Neural cell (in vitro differentiated cells): ENCODE data around the gene FGG. TPM values are rescaled to one million over a fixed set of nuclear protein-coding genes. Genes with fewer than 3 reads are reported as not detected.
"Not testable (repeated sequence)": the region's sequence is repeated elsewhere in the genome, so short reads cannot be mapped to it uniquely, and the experiment has no call there.

Experiments
- H2AFZ ChIP-seq: fragments of 200-600, 300-800 bp; sonication (generic), shearing (Covaris generic); 2 replicates; pipeline ENCODE4 v1.6.0; 2014; ENCODE audit warnings: low read depth, mild to moderate bottlenecking, antibody characterized with exemption, low read length, moderate library complexity
- H3F3A ChIP-seq: fragments of 200-600 bp; shearing (Covaris generic); 2 replicates; pipeline ENCODE4 v1.6.1; 2016; ENCODE audit warnings: mild to moderate bottlenecking, moderate library complexity, mixed read lengths, antibody characterized with exemption, low read length; ENCODE audit not compliant: insufficient read depth, poor library complexity, severe bottlenecking
- H3K27ac ChIP-seq: fragments of 200-600, 300-800 bp; sonication (generic), shearing (Covaris generic); 2 replicates; pipeline ENCODE4 v1.5.1; 2014; ENCODE audit warnings: mild to moderate bottlenecking, low read length, moderate library complexity
- H3K27me3 ChIP-seq: fragments of 300-800, 200-600 bp; sonication (generic), shearing (Covaris generic); 2 replicates; pipeline ENCODE4 v1.6.0; 2014; ENCODE audit warnings: mild to moderate bottlenecking, low read depth, low read length, moderate library complexity; ENCODE audit not compliant: insufficient read depth
- H3K36me3 ChIP-seq: fragments of 300-800, 200-600 bp; sonication (generic), shearing (Covaris generic); 2 replicates; pipeline ENCODE4 v1.5.1; 2014; ENCODE audit warnings: mild to moderate bottlenecking, antibody characterized with exemption, low read length, moderate library complexity; ENCODE audit not compliant: insufficient read depth
- H3K4me2 ChIP-seq: fragments of 300-800, 200-600 bp; sonication (generic), shearing (Covaris generic); 2 replicates; pipeline ENCODE4 v1.6.0; 2014; ENCODE audit warnings: mild to moderate bottlenecking, low read length
- H3K4me3 ChIP-seq: fragments of 300-800, 200-600 bp; sonication (generic), shearing (Covaris generic); 2 replicates; pipeline ENCODE4 v1.5.1; 2014; ENCODE audit warnings: mild to moderate bottlenecking, low read length, moderate library complexity
- H3K79me2 ChIP-seq: fragments of 200-600 bp; shearing (Covaris generic); replicated peaks from 2 replicates; pipeline ENCODE4 v1.6.0; 2014; ENCODE audit warnings: mild to moderate bottlenecking, low read length, moderate library complexity; ENCODE audit not compliant: insufficient read depth
- H3K9ac ChIP-seq: fragments of 300-800, 200-600 bp; sonication (generic), shearing (Covaris generic); 2 replicates; pipeline ENCODE4 v1.6.1; 2016; ENCODE audit warnings: mild to moderate bottlenecking, low read length, mixed read lengths
- H3K9me2 ChIP-seq: fragments of 200-600 bp; shearing (Covaris generic); 2 replicates; pipeline ENCODE4 v1.6.1; 2016; ENCODE audit warnings: mild to moderate bottlenecking, low read length, mixed read lengths; ENCODE audit not compliant: insufficient read depth
- H3K9me3 ChIP-seq: fragments of 200-600, 300-800 bp; sonication (generic), shearing (Covaris generic); 2 replicates; pipeline ENCODE4 v1.6.1; 2016; ENCODE audit warnings: mild to moderate bottlenecking, mixed run types, low read length, moderate library complexity, mixed read lengths
- H4K20me1 ChIP-seq: fragments of 200-600 bp; shearing (Covaris generic); 2 replicates; pipeline ENCODE4 v1.6.1; 2016; ENCODE audit warnings: mild to moderate bottlenecking, mixed run types; ENCODE audit not compliant: insufficient read depth
- CTCF ChIP-seq: fragments of 450-650 bp; IDR thresholded peaks from 2 replicates; pipeline ENCODE4 v1.5.1; 2014; ENCODE audit warnings: antibody characterized with exemption, mild to moderate bottlenecking, moderate library complexity; ENCODE audit not compliant: poor library complexity, severe bottlenecking
- EP300 ChIP-seq: fragments of 450-650 bp; conservative IDR thresholded peaks from 2 replicates; pipeline ENCODE4 v1.6.1; 2014; ENCODE audit warnings: antibody characterized with exemption, mild to moderate bottlenecking, moderate library complexity; ENCODE audit not compliant: poor library complexity, severe bottlenecking
- EZH2 ChIP-seq: fragments of 200-600, 300-800 bp; shearing (Covaris generic), sonication (generic); IDR thresholded peaks from 2 replicates; pipeline ENCODE4 v1.6.1; 2014; ENCODE audit warnings: antibody characterized with exemption, low read length, borderline replicate concordance, mild to moderate bottlenecking; ENCODE audit not compliant: insufficient read depth, poor library complexity, severe bottlenecking
- MXI1 ChIP-seq: fragments of 450-650 bp; conservative IDR thresholded peaks from 2 replicates; pipeline ENCODE4 v1.6.1; 2014; ENCODE audit warnings: antibody characterized with exemption, mild to moderate bottlenecking; ENCODE audit not compliant: poor library complexity, severe bottlenecking
- POLR2AphosphoS5 ChIP-seq: IDR thresholded peaks from 2 replicates; pipeline ENCODE4 v1.6.1; 2012
- RAD21 ChIP-seq: fragments of 450-650 bp; conservative IDR thresholded peaks from 2 replicates; pipeline ENCODE4 v1.6.1; 2014; ENCODE audit warnings: antibody characterized with exemption, mild to moderate bottlenecking, moderate library complexity
- SMC3 ChIP-seq: fragments of 450-650 bp; conservative IDR thresholded peaks from 2 replicates; pipeline ENCODE4 v1.6.1; 2014; ENCODE audit warnings: antibody characterized with exemption, mild to moderate bottlenecking, moderate library complexity; ENCODE audit not compliant: poor library complexity
- TAF1 ChIP-seq: IDR thresholded peaks from 2 replicates; pipeline ENCODE4 v1.6.1; 2012; ENCODE audit warnings: low read depth
- polyA plus RNA-seq: library from polyadenylated mRNA; depleted of rRNA; stranded (reverse); fragments of >200 nt; gene quantifications from 2 replicates; pipeline ENCODE4 v1.2.3, GENCODE V29; 2014
- TF ChIP-seq, protein P1 (sequence below): IDR thresholded peaks from 2 replicates; pipeline ENCODE4 v1.6.1; 2012; ENCODE audit warnings: borderline replicate concordance

Gene FGG
- polyA plus RNA-seq, 1 donor from 2014 or later = not detected

DNA sequence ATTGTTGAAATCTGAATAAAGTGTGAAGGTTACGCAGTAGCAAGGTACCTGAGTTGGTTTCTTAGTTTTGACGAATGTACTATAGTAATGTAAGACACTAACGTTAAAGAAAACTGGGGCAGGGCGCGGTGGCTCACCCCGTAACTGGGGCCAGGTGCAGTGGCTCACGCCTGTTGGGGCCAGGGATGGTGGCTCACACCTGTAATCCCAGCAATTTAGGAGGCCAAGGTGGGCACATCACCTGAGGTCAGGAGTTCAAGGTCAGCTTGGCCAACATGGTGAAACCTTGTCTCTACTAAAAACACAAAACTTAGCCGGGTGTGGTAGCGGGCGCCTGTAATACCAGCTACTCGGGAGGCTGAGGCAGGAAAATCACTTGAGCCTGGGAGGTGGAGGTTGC lies 15.2 kb downstream of the FGG start:
- not testable (repeated sequence) for H2AFZ ChIP-seq

DNA sequence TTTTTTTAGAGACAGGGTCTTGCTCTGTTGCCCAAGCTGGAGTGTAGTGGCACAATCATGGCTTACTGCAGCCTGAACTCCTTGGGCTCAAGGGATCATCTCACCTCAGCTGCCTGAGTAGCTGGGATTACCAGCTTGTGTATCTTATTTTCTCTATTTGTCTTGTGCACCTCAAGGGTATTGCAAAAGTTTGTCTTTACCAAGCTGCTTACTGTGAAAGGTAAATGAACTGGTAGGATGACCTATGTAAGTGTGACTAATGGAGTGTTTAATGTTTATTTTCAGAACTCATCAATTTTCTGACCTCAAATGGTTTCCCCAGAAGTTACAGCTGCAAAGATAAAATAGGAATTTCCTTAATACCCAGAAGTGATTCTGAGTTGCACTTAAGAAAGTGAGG lies 16.6 kb downstream of the FGG start:
- H3K9me3 ChIP-seq = no peaks in the 10 kb centered on the region
- H3K4me3 ChIP-seq = no peak overlapping the region
- no peaks in the 10 kb centered on the region for H4K20me1 ChIP-seq
- H3K9me2 ChIP-seq = no peaks in the 10 kb centered on the region
- H3K27me3 ChIP-seq = no peaks in the 10 kb centered on the region
- no peak overlapping the region for H2AFZ ChIP-seq
- H3F3A ChIP-seq = no peaks in the 10 kb centered on the region
- no peak overlapping the region for H3K9ac ChIP-seq
- H3K36me3 ChIP-seq = no peaks in the 10 kb centered on the region
- TF ChIP-seq, protein P1, sequence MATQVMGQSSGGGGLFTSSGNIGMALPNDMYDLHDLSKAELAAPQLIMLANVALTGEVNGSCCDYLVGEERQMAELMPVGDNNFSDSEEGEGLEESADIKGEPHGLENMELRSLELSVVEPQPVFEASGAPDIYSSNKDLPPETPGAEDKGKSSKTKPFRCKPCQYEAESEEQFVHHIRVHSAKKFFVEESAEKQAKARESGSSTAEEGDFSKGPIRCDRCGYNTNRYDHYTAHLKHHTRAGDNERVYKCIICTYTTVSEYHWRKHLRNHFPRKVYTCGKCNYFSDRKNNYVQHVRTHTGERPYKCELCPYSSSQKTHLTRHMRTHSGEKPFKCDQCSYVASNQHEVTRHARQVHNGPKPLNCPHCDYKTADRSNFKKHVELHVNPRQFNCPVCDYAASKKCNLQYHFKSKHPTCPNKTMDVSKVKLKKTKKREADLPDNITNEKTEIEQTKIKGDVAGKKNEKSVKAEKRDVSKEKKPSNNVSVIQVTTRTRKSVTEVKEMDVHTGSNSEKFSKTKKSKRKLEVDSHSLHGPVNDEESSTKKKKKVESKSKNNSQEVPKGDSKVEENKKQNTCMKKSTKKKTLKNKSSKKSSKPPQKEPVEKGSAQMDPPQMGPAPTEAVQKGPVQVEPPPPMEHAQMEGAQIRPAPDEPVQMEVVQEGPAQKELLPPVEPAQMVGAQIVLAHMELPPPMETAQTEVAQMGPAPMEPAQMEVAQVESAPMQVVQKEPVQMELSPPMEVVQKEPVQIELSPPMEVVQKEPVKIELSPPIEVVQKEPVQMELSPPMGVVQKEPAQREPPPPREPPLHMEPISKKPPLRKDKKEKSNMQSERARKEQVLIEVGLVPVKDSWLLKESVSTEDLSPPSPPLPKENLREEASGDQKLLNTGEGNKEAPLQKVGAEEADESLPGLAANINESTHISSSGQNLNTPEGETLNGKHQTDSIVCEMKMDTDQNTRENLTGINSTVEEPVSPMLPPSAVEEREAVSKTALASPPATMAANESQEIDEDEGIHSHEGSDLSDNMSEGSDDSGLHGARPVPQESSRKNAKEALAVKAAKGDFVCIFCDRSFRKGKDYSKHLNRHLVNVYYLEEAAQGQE = no peak
- TF ChIP-seq TAF1 = no peak
- TF ChIP-seq EP300 = no peak
- TF ChIP-seq CTCF = no peak
- no peak for TF ChIP-seq RAD21
- no peak for TF ChIP-seq POLR2AphosphoS5
- TF ChIP-seq MXI1 = no peak
- TF ChIP-seq EZH2 = no peak
- TF ChIP-seq SMC3 = no peak
- no peak overlapping the region for H3K4me2 ChIP-seq
- H3K27ac ChIP-seq = no peak overlapping the region
- no peaks in the 10 kb centered on the region for H3K79me2 ChIP-seq

More for the DNA sequence above, 15.2 kb downstream of the FGG start:
- not testable (repeated sequence) for H3K27ac ChIP-seq, H3K9me2 ChIP-seq, H3K27me3 ChIP-seq, H3F3A ChIP-seq, H3K9ac ChIP-seq, H3K36me3 ChIP-seq, H4K20me1 ChIP-seq, H3K4me3 ChIP-seq, H3K4me2 ChIP-seq, H3K79me2 ChIP-seq, H3K9me3 ChIP-seq

- H3K4me3 ChIP-seq, H3F3A ChIP-seq, H3K4me2 ChIP-seq, H3K27me3 ChIP-seq, H3K9me2 ChIP-seq, H3K9ac ChIP-seq, H3K27ac ChIP-seq, H4K20me1 ChIP-seq, H3K79me2 ChIP-seq, H3K9me3 ChIP-seq, H2AFZ ChIP-seq, H3K36me3 ChIP-seq: not testable (repeated sequence)
Observed at GRCh38 chr4:154594343-154594742, 18.1 kb downstream of the FGG start.
